B cell (primary cell): ENCODE measurements around the gene PLP2.

ENCODE experiments used
- EZH2 ChIP-seq: IDR thresholded peaks from 2 replicates; pipeline ENCODE4 v1.6.1; 2012; ENCODE audit warnings: borderline replicate concordance, low read depth, mild to moderate bottlenecking, moderate library complexity, low read length; ENCODE audit not compliant: insufficient read depth, poor library complexity, severe bottlenecking
- TF ChIP-seq, protein P1 (sequence below): fragments of 200-600 bp; IDR thresholded peaks from one replicate; pipeline ENCODE4 v1.8.0; 2022; ENCODE audit warnings: antibody characterized with exemption, mild to moderate bottlenecking

DNA sequence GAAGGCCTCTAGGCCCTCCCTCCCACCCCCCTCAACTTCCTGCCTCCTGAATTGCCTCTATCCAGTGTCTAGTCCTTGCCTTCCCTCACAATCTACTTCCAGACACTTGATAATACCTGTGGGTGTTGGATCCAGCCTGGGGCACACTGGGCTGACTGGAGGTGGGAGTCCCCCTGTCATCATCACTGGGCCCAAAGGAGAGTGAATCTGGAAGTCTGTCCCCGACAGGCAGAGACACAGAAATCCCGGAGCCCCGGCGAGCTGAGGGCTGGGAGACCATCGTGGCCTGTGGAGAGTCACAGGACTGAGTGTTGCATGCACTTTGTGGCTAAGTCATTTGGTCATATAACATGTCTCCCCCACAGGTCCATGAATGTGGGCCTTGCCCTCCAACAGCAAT is 36.7 kb downstream of the PLP2 start:
- TF ChIP-seq, protein P1, sequence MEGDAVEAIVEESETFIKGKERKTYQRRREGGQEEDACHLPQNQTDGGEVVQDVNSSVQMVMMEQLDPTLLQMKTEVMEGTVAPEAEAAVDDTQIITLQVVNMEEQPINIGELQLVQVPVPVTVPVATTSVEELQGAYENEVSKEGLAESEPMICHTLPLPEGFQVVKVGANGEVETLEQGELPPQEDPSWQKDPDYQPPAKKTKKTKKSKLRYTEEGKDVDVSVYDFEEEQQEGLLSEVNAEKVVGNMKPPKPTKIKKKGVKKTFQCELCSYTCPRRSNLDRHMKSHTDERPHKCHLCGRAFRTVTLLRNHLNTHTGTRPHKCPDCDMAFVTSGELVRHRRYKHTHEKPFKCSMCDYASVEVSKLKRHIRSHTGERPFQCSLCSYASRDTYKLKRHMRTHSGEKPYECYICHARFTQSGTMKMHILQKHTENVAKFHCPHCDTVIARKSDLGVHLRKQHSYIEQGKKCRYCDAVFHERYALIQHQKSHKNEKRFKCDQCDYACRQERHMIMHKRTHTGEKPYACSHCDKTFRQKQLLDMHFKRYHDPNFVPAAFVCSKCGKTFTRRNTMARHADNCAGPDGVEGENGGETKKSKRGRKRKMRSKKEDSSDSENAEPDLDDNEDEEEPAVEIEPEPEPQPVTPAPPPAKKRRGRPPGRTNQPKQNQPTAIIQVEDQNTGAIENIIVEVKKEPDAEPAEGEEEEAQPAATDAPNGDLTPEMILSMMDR, result no peak
- TF ChIP-seq EZH2, result no peak
